GM21825 (cell line): ENCODE data around the gene FAM162A.
"Not testable (repeated sequence)": the region's sequence is repeated elsewhere in the genome, so short reads cannot be mapped to it uniquely, and the experiment has no call there.

Experiments used
- ATAC-seq: cut with Tn5 transposase; IDR thresholded peaks from one replicate; pipeline ENCODE4 v1.9.1; 2021; ENCODE audit warnings: mild to moderate bottlenecking, moderate library complexity; ENCODE audit not compliant: unreplicated experiment

The FAM162A gene

GRCh38 chr3:122383771-122384697, at the start of gene FAM162A:
FAM162A (plus strand) TSS chr3:122384182; CDS start chr3:122384266, 84 bp downstream.
- ATAC-seq = peak; percentile 88

GRCh38 chr3:122342803-122343202, 41.2 kb upstream of the FAM162A start:
- no peak for ATAC-seq

GRCh38 chr3:122343654-122344053, 40.3 kb upstream of the FAM162A start:
- no peak for ATAC-seq

- no peak for ATAC-seq
Observed at GRCh38 chr3:122349171-122349570, 34.8 kb upstream of the FAM162A start.

GRCh38 chr3:122350814-122351418, 33.1 kb upstream of the FAM162A start:
- ATAC-seq = no peak

- ATAC-seq = no peak
Observed at GRCh38 chr3:122351612-122352011, 32.4 kb upstream of the FAM162A start.

GRCh38 chr3:122353215-122353614, 30.8 kb upstream of the FAM162A start:
- ATAC-seq = no peak

- ATAC-seq = no peak
Observed at GRCh38 chr3:122353893-122354401, 30.0 kb upstream of the FAM162A start.

- no peak for ATAC-seq
Observed at GRCh38 chr3:122355612-122356011, 28.4 kb upstream of the FAM162A start.

GRCh38 chr3:122356402-122356801, 27.6 kb upstream of the FAM162A start:
- ATAC-seq = no peak

- ATAC-seq = no peak
Observed at GRCh38 chr3:122357828-122358702, 25.9 kb upstream of the FAM162A start.

GRCh38 chr3:122358703-122359032, 25.3 kb upstream of the FAM162A start:
- no peak for ATAC-seq

GRCh38 chr3:122362026-122362425, 22.0 kb upstream of the FAM162A start:
- ATAC-seq = no peak

GRCh38 chr3:122364490-122364889, 19.5 kb upstream of the FAM162A start:
- ATAC-seq = no peak

GRCh38 chr3:122365073-122365472, 18.9 kb upstream of the FAM162A start:
- ATAC-seq = no peak

GRCh38 chr3:122365582-122366378, 18.2 kb upstream of the FAM162A start:
- ATAC-seq = not testable (repeated sequence)

GRCh38 chr3:122366379-122366749, 17.6 kb upstream of the FAM162A start:
- no peak for ATAC-seq

GRCh38 chr3:122374034-122374433, 9.9 kb upstream of the FAM162A start:
- no peak for ATAC-seq

- no peak for ATAC-seq
Observed at GRCh38 chr3:122377975-122378374, 6.0 kb upstream of the FAM162A start.

GRCh38 chr3:122382888-122383666, 905 bp upstream of the FAM162A start, which contains the start of gene MIX23:
MIX23 (minus strand) TSS chr3:122383231; CDS start chr3:122383224, 7 bp downstream.
- ATAC-seq = peak; percentile 51
